Muscle of back (tissue), 11 donors: ENCODE measurements around the gene CDKAL1. TPM values are rescaled to one million over a fixed set of nuclear protein-coding genes. Genes with fewer than 3 reads are reported as not detected.
"Not testable (repeated sequence)": the region's sequence is repeated elsewhere in the genome, so short reads cannot be mapped to it uniquely, and the experiment has no call there.

Source experiments
- DNase-seq, 3 donors: peaks; one replicate each; pipeline versions ENCODE4 v3.0.0 to v3.0.0-alpha.2; 2013
- polyA plus RNA-seq, 10 donors: library from polyadenylated mRNA; unstranded; fragments of 120-200 nt; gene quantifications; one replicate each; pipeline ENCODE4 v1.2.1, GENCODE V29; 2013; ENCODE audit not compliant: insufficient read length in 10 of 10

CDKAL1 gene
- polyA plus RNA-seq, 10 donors, result 10.7 to 17.1 (median 13.9) TPM

DNA sequence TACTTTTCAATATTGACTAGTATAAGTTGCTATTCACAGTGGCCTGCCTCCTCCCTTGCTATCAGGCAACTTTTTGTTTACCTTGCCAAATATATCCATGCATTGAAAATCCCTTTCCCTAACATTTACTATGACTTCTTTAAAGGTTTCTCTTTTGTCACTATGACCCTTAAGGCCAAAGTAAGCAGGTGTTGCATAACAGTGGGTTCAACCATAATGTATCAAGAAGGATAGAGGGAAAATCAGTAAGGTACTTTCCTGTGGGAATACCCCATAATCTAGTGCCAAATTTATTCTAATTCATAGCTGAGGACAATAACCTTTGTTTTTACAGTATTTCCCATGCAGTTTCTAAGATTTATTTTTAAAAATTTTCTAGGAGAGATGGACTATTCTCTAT is 527.6 kb downstream of the CDKAL1 start:
- DNase-seq, result no peak

DNA sequence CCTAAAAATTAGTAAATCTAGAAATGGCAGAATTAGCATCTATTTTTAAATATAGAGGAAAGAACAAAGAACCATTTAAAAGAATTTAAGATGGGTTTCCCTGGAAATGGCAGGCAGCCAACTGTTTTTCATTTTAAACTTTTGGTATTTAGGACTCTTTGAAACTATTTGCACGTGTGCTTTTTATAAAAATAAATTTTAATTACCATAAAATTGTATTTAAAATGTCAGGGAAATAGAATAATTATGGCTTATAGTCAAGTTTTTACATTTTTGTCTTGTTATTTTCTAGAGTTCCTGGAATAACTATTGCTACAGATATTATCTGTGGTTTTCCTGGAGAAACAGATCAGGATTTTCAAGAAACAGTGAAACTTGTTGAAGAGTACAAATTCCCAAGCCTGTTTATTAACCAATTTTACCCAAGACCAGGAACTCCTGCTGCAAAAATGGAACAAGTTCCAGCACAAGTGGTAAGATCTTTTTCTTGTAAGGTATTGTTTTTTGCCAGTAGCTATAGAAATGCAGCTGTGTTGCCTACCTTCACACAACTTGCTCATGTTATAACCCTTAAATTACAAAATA is 530.6 kb downstream of the CDKAL1 start:
- DNase-seq, result no peak

DNA sequence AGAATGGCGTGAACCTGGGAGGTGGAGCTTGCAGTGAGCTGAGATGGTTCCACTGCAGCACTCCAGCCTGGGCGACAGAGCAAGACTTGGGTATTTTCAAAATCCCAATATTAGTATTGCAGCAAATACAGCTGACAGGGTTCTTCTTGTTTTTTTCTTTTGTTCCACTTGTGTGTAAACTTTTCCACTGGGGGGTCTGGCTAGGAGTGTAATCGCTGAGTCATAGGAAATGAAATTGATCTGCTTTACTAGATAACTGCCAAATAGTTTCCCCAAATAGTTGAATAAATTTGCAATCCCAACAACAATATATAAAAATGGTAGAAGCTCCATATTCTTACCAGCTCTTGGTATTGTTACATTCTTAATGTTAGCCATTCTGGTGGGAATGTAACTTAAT is 533.3 kb downstream of the CDKAL1 start:
- DNase-seq, result no peak

DNA sequence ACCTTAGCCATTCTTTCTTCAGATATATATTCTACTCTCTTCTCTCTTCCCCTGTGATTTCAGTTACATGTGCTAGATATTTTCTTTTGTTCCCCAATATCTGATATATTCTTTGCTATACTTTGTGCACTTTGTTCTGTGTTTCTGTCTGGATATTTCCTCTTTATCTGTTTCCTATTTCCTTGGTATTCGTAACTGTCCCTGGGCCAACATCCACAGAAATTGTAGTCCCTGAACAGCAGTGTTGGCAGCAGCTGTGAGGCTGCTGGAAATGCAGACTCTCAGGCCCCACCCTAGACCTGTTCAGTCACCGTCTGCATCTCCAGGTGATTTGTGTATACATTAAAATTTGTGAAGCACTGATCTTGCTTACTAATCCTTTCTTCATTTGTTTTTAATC is 536.4 kb downstream of the CDKAL1 start:
- DNase-seq, result no peak

DNA sequence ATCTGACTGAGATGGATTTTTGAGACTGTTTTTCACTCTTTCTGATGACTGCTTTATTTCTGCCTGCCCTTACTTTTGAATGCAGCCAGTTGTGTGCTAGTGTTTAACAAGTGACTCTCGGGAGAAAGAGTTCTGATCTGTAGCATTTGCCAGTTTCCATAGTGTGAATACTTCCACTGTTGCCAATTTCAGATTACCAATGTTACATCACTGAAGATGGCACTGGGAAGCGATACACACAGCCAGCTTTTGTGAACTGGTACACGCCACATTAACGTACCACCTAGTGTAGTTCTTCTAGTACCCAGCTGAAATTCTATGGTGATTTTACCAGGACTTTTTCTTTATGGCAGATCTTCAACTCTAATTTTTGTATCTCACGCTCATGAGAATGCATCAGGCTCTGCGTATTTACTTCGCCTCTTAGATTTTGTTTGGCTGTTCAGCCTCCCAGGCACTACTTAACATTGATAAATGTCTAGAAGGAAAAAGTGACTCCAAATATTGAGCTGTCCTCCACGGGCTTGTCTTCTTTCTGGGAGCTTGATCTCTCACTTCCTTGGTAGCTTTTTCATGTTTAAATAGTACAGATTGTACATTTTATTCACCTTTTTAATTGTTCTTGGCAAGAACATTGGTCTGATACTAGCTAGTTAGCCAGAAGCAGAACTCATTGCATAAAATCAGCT is 537.7 kb downstream of the CDKAL1 start:
- no peak for DNase-seq

DNA sequence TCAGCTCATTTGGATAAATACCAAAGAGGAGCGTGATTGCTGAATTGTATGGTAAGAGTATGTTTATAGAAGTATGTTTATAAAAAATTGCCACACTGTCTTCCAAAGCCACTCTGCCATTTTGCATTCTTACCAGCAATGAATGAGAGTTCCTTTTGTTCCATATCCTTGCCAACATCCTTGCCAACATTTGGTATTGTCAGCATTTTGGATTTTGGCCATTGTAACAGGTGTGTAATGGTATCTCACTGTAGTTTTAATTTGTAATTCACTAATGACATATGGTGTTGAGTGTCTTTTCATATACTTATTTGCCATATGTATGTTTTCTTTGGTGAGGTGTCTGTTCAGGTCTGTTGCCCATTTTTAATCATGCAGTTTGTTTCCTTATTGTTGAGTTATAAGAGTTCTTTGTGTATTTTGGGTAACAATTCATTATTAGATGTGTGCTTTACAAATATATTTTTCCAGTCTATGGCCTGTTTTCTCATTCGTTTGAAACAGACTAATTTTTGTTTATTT is 539.1 kb downstream of the CDKAL1 start:
- no peak for DNase-seq

DNA sequence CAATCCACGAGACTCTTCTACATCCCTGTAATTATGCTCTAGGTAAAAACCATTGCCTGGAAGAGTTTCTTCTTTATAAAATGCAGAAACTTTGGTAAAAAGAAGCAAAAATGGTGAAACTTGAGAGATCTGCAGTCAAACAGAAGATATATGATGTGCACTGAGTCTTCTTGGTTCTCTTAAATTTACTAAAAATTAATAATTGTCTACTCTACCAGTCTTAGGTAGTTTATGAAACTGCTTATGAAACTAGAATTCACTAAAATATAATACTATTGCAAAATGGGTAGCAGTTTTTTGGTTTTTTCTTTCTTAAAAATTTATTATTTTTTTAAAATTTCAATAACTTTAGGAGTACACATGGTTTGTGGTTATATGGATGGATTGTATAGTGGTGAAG is 540.2 kb downstream of the CDKAL1 start:
- no peak for DNase-seq

DNA sequence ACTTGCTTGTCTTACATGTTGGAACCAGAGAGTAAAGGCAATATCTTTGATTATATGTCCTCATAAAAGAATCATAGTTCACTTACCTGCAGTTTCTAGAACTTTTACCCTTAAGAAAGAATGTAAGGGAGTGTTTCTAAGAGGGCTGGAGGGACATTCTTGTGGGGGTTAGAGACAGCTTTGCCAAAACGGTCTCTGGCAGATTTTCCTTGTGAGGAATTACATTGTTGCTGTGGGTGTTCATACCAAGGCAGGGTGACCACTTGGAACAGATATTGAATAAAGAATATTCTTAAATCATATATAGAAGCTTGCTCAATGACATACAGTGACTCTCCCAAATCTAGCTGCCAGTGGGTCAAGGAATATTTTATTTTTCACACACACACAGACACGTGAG is 541.7 kb downstream of the CDKAL1 start:
- no peak for DNase-seq

DNA sequence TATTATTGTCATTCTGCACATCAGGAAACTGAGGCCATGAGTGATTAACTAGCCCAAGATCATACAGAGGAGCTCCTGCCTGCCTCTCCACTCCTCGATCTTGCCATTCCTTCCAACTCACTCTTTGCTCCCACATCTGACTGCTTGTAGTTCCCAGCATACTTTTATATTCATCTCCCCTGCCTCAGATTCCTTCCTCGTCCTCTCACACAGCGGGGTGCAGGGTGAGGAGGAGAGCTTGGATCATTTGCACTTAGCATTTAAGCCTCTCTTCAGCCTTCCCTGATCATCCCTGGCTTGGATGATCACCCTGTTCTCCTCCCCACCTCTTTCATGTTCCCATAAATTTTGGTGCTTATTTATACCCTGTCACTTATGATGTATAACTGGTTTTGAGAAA is 544.2 kb downstream of the CDKAL1 start:
- DNase-seq, result no peak

DNA sequence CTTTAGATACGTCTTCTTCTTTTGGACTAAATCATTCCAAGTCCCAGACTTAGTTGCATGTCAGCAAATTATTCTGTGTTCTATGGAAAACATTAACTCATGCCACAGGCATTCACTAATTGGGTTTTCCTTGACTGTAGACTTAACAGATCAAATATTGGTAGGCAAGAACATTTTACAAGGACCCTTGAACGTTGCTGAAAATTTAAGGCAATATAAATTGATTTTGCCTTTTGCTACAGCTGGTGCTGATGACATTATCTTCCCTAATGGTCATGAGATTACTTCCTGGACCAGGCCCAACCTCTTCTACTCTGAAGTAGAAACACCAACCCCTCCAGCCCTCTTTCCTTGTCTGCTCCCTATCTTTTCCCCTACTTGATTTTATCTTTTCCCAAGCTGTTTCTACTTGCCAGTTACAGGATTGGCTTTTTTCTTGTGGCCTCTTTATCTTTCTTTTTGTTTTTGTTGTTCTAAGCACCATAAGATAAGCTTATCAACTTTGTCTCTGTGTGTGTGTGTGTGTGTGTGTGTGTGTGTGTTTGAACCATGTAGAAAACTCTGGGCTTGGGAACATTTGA is 545.3 kb downstream of the CDKAL1 start:
- DNase-seq, result peak in 2 of 3 donors; percentile 24 to 39

DNA sequence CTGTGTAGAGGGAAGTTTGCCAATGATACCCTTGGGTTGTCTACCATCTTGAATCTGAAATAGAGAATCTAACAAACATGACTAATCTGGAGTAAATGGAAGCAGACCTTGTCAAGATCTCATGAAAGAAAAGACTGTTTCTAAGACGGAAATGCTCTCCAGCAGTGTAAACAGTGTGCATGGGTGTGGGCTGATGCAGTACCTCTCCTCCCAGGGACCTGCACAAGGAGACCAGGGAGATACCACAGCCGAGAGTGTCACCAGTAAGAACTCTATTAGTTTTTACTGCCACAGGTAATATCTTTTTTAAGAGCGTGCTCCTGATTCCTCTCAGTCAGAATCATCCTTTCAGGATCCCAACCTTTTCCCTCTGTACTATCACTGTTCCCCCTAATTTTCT is 546.0 kb downstream of the CDKAL1 start:
- DNase-seq, result no peak

DNA sequence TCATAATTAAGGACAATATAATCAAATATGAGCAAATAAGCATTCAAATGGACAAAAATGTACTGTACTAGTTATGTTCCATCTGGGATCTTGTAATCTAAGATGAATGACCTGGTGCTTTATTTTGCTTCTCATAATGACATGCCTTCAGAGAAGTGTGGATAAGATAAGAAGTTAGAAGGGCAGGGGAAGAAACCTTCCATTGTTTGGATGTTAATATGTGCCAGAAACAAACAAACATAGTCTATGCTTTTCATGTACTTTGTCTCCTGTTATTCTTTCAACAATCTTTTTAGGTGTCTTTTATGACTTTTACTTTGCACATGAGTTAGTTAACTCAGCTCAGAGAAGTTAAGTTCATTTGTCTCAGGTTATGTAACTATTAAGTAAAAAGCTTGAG is 547.8 kb downstream of the CDKAL1 start:
- no peak for DNase-seq

DNA sequence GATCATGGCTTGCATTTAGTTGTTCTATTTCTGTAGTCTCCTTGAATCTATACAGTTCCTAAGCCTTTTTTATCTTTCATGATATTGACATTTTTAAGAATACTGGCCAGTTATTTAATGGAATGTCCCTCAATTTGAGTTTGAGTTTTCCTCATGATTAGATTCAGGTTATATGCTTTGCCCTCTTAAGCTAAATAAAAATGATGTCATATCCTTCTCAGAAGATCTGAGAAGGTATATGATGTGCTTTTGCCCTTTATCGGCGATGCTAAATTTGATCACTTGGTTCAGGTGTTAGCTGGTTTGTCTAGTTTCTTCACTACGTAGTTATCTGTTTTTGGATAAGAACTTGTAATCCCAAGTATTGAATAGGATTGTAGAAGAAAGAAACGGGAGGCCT is 549.5 kb downstream of the CDKAL1 start:
- DNase-seq, result no peak

DNA sequence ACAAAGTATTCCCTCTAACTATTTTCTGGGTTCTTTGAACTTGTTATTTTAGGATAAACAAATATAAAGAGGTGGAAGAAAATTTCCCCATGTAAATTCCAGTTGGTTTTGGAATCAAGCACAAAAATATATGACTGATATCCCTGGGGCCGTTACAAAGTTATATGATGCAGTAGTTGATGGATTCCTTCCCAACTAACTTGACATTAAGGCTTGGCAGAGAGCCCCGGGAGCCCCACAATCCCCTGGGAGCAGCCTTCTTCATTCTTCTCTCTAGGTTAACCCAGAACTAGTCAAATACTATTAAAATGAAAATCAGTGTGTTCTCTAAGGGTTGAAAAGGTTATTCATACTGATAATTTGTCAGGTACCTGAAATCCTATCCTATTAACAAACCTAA is 550.4 kb downstream of the CDKAL1 start:
- DNase-seq, result peak in 1 of 3 donors; percentile 14

DNA sequence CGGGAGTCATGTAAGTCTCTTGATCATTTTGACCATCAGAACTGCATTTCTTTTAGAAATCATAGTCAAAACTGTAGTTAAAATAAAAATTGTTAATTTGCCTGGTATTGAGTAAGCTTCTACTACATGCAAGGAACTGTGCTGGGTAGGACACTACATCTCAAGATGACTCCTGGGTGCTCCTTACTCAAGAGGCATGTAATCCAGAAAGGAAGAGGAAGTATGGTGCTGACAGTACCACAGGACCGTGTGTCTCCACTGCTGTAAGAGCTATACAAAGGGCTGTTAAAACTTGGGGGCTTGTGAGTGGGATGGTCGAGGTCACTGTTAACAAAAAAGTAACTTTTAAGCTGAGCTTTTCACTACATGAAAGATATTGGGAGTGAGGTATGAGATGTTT is 551.0 kb downstream of the CDKAL1 start:
- DNase-seq, result no peak

DNA sequence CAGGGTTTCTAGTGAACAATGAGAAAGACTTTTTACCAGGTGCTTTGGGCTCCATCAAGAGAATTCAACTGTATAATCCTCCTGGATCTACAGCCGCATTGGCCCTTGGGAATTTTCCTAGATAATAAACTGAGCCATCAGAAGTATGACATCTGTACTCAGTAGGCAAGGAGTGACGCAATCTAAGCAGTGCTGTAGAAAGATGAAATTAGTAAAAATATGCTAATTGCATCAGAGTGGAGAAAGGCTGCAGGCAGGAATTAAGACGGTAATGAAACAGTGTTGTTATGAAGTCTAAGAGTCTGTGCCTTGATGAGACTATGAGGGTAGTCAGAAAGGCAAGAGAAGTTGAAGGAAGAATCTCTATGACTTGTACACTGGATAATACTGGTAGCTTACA is 551.4 kb downstream of the CDKAL1 start:
- no peak for DNase-seq

DNA sequence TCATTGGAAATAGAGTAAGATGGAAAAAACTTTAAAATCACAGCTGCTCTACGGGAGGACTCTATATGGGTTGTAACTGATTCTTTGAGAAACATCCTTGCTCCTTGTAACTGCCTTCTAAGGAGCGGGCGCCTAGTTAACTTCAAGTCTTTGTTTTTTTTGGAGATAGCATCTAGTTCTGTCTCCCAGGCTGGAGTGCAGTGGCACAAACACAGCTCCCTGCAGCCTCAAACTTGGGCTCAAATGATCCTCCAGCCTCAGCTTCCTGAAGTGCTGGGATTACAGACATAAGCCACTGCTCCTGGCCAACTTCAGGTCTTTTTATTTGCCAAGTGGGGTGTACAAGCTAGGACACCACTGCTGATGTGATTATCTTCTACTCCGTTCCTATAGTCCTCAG is 552.9 kb downstream of the CDKAL1 start:
- no peak for DNase-seq

DNA sequence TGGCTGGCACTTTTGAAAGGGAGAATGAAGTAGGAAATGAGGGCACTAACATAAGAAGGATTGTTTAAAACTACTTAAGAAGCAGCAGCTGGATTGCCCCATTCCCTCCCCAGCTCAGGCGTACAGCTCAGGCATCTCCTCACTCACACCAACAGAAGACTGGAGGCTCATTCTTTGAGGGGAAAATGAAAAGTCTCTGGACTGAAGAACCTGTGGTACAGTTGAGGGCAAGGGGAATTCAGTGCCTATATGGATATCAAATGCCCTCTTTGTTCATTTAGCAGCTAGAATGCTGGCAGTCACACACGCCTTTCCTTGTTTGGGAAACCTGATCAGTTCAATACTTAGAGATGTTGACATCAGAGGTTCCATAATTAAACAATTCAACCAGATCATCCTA is 557.2 kb downstream of the CDKAL1 start:
- no peak for DNase-seq

DNA sequence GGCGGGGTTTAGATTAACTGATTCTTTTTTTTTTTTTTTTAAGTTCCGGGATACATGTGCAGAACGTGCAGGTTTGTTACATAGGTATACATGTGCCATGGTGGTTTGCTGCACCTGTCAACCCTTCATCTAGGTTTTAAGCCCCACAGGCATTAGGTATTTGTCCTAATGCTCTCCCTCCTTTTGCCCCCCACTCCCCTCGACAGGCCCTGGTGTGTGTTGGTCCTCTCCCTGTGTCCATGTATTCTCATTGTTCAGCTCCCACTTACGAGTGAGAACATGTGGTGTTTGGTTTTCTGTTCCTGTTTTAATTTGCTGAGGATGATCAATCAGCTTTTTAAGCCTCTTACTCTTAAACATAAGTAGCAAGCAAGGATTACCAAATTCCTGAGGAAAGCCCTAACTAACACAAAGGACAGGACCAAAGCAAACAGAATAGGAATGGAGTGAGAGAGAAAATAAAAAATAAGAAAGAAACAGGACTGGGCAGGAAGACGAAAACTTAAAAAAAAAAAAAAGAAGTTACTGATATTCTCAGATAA is 558.0 kb downstream of the CDKAL1 start:
- not testable (repeated sequence) for DNase-seq

DNA sequence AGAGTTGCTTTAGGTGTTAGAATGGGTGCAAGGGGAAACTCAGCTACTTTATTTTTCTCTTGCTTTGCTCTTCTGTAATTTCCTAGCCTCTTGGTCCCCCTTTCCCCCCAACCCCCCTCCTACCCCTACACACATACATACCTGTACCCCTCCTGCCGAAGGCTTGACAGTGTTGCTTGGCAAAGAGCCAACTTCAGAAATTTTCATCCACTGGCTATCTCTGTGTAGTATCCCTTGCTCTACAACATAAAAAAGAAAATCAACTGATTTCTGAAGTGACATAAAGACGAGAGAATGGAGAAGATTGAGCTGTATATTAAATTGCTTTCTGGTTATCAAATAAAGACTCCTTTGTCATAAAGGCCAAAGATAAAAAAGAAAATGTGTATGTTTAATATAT is 561.2 kb downstream of the CDKAL1 start:
- no peak for DNase-seq

DNA sequence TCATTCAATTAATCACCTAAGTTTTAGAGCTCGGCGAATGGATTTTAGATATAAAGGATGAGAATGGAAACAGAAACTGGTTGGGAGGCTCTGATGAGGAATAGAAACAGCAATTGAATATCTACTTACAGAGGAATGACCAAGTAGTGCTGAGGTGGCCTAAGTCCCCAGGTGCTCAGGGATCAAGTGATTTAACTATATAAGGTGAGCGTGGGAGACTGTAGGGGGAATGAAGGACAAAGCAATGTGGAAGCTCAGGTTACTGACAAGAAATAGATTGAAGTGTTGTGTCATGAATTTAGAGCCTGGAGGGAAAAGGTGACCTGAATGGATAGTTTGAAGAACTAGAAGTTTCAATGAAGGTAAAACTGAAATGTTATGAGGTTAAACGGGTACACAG is 563.9 kb downstream of the CDKAL1 start:
- DNase-seq, result no peak

DNA sequence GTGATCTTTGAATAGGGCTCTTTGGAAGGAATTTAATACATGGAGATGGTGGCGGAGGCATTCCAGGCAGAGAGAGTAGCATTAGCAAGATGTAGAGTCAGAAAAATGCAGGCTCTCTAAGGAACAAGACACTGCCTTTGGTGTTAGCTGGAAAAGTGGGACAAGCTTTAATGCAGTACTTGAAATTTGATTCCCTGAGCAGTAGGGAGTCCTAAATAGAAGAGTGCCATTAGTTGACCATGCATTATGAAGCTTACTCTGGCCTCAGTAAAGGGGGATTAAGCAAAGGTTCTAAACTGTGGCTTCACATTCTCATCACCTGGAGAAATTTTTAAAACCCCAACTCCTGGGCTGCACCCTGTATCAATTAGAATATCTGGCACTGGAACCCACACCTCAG is 564.5 kb downstream of the CDKAL1 start:
- DNase-seq, result no peak
